Left ventricle myocardium inferior (tissue), 1 donor: ENCODE data around the gene HSPB6. TPM values are rescaled to one million over a fixed set of nuclear protein-coding genes. Genes with fewer than 3 reads are reported as not detected.

ENCODE experiments used
- DNase-seq: peaks from one replicate; pipeline ENCODE4 v3.0.0-alpha.2; 2020
- H3K27ac ChIP-seq: fragments of 200-600 bp; replicated peaks from 2 replicates; pipeline ENCODE4 v1.8.0; 2021
- H3K27me3 ChIP-seq: fragments of 200-600 bp; 2 replicates; pipeline ENCODE4 v1.8.0; 2021; ENCODE audit warnings: low read depth
- H3K36me3 ChIP-seq: fragments of 200-600 bp; 2 replicates; pipeline ENCODE4 v1.8.0; 2021
- H3K4me1 ChIP-seq: fragments of 200-600 bp; 2 replicates; pipeline ENCODE4 v1.8.0; 2021
- H3K4me3 ChIP-seq: fragments of 200-600 bp; 2 replicates; pipeline ENCODE4 v1.8.0; 2021; ENCODE audit warnings: mild to moderate bottlenecking, moderate library complexity
- H3K9me3 ChIP-seq: fragments of 200-600 bp; replicated peaks from 2 replicates; pipeline ENCODE4 v1.8.0; 2021
- CTCF ChIP-seq: fragments of 200-600 bp; IDR thresholded peaks from 2 replicates; pipeline ENCODE4 v1.8.0; 2021; ENCODE audit warnings: antibody characterized with exemption, mild to moderate bottlenecking, borderline replicate concordance
- intact Hi-C: fragments of 100-400 bp; cut with micrococcal nuclease; formaldehyde crosslinking; loops from one replicate; pipeline ENCODE4 v1.11.0; 2022
- total RNA-seq: library from RNA; stranded (reverse); fragmentation: NEBNext Ultra II Directional; extraction: Animal tissue kit (Norgen Biotek cat#: 25700); gene quantifications from one replicate; pipeline ENCODE4 v1.2.1, GENCODE V29; 2021
- donor health status: DM: no; HTN: yes; CAD: no; lungs with severe emphysema.

HSPB6 gene
- total RNA-seq, 1 donor from 2014 or later, result 899 TPM

DNA sequence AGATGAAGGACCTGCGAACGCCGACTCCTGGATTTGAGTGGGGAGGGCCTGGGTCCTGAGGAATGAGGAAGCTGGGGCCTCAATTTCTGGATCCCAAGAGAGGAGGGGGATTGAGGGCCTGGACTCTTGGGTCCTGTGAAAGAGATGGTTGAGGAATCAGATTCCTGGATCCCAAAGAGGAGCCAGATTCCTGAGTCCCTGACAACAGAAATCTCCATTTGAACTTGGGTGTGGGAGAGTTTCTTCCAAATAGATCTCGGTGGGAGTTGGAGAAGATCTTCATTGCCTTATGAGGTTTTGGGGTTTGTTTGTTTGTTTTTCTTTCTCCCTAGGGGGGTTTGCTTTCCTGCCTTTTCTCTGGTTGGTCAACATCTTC lies 10.8 kb downstream of the HSPB6 start:
- intact Hi-C loops, result no loop called here
- Histone ChIP-seq H3K4me1 (peaks cover 65% of the 10 kb centered on the region), H3K4me3 (peak overlapping the region; percentile 87)

GRCh38 chr19:35745328-35746086 lies 11.3 kb downstream of the HSPB6 start, which contains the start of the genes PSENEN and U2AF1L4:
Gene PSENEN (plus strand): TSS chr19:35745651. CDS start chr19:35745931, 280 bp downstream.
Gene U2AF1L4 (minus strand): TSS chr19:35745418. CDS start chr19:35745391, 27 bp downstream.
- no peaks in the 10 kb centered on the region for H3K9me3 ChIP-seq
- intact Hi-C loops, result no loop called here
- peak within 1 kb of the TSS; percentile 87 for H3K4me3 ChIP-seq
- TF ChIP-seq CTCF, result peak; percentile 10
- H3K4me1 ChIP-seq, result peaks cover 70% of the 10 kb centered on the region
- H3K27ac ChIP-seq, result peak within 1 kb of the TSS; percentile 100
- DNase-seq, result peak; percentile 96
- no peaks in the 10 kb centered on the region for H3K27me3 ChIP-seq
- H3K36me3 ChIP-seq, result peaks cover 12% of the 10 kb centered on the region

More for the DNA sequence above, 10.8 kb downstream of the HSPB6 start:
- no peak for TF ChIP-seq CTCF
- no peaks in the 10 kb centered on the region for H3K9me3 ChIP-seq
- H3K27ac ChIP-seq, result peak overlapping the region; percentile 100
- no peaks in the 10 kb centered on the region for H3K27me3 ChIP-seq
- no peak for DNase-seq
- peaks cover 12% of the 10 kb centered on the region for H3K36me3 ChIP-seq

DNA sequence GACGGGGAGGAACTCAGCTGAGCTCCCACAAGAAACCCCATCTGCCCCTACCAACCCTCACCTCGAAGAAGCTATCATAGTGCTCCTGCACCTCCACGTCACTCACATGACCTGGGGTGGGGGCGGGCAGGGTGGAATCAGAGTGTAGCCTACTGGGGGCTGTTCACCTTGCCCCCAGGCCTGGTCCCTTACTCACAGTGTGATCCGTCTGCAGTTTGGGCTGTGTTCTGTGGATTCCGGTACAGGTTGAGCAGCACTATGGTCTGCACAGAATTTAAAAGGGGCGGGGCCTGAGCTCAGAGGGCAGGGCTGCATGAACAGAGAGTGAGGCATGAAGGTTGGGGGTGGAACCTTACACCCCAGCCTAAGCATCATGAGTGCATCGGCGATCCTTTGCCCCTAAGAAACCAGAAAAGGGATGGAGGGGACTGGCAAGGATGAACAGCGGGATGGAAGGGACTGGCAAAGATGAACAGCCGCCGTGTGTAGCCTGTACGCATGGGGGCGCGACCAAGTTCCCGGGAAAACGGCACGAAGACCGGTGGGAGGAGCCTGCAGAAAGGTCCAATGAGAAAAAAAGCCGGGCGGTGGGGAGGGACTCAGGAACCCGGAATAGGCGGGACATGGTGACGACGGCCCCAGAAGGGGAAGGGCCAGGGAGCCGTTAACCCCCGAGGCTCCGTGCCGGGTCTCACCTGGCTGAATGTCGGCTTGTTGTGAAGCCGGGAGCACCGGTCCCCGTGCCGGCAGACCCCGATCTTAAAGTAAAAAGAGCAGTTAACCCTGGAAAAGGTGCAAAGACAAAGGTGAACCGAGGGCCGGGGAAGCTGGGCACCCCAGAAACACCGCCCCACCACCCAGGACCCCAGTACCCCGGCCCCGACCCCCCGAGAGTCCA lies 12.2 kb downstream of the HSPB6 start:
- Histone ChIP-seq H3K4me3 (peak overlapping the region; percentile 87), H3K4me1 (peaks cover 69% of the 10 kb centered on the region), H3K9me3 (no peaks in the 10 kb centered on the region), H3K36me3 (peaks cover 12% of the 10 kb centered on the region), H3K27ac (peak overlapping the region; percentile 100), H3K27me3 (no peaks in the 10 kb centered on the region)
- peak; percentile 95 for DNase-seq
- intact Hi-C loops, result no loop called here
- peak; percentile 52 for TF ChIP-seq CTCF

DNA sequence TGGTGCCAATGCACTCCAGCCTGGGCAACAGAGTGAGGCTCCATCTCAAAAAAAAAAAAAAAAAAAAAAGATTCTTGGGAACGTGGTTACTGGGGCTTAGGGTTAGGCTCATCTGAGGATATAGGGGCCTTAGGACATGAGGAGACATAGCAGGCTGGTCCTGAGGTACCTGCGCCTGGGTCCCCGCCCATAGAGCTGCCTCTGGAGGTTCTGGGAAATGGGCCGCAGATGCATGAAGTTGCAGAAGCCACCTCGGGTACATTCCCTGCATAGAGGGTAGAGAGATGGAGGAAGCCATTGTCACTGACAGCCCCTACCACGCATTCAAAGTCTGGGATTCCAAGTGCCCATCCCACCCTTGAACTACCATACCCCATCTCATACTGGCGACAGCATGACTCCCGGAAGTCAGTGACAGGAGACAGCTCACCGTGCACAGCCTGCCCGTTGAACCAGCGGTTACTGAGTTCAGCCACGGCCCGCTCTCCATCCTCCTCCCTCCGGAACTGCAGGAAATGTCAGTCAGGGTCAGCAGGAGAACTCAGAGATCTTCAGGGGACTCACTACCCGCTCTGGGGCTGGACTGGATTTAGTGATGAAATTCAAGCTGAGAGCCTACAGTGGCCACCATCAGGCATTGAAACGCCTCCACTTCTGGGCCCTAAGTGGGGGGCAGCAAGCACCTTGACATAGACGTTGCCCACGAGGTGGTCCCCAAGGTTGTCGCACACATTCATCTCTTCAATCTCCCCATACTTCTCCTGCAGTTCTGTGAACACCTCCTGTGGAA lies 13.0 kb downstream of the HSPB6 start:
- H3K27me3 ChIP-seq, result no peaks in the 10 kb centered on the region
- H3K9me3 ChIP-seq, result no peaks in the 10 kb centered on the region
- no peak for TF ChIP-seq CTCF
- H3K36me3 ChIP-seq, result peaks cover 15% of the 10 kb centered on the region
- intact Hi-C loops, result no loop called here
- H3K4me1 ChIP-seq, result peaks cover 67% of the 10 kb centered on the region
- peak overlapping the region; percentile 100 for H3K27ac ChIP-seq
- peak overlapping the region; percentile 87 for H3K4me3 ChIP-seq
- DNase-seq, result no peak
